GM20000 (cell line): ENCODE results near the gene TGIF2.

Experiments used
- DNase-seq: peaks from one replicate; pipeline ENCODE4 v3.0.0; 2012; ENCODE audit warnings: low spot score
- CTCF ChIP-seq: IDR thresholded peaks from 2 replicates; pipeline ENCODE4 v1.5.1; 2012; ENCODE audit warnings: mild to moderate bottlenecking, control low read depth; ENCODE audit errors: extremely low read depth, missing control alignments

TGIF2 gene

GRCh38 chr20:36565520-36565919 is 7.9 kb upstream of the TGIF2 start:
- TF ChIP-seq CTCF: no peak
- DNase-seq: no peak

- no peak for DNase-seq
- TF ChIP-seq CTCF: no peak
Measured at GRCh38 chr20:36569847-36570429, 3.5 kb upstream of the TGIF2 start.

- TF ChIP-seq CTCF: no peak
- DNase-seq: no peak
Measured at GRCh38 chr20:36571564-36572504, 1.6 kb upstream of the TGIF2 start.

GRCh38 chr20:36572701-36573102 is 695 bp upstream of the TGIF2 start:
- DNase-seq: peak; percentile 66
- no peak for TF ChIP-seq CTCF

- no peak for TF ChIP-seq CTCF
- DNase-seq: peak; percentile 79
Measured at GRCh38 chr20:36573798-36574365, 485 bp downstream of the TGIF2 start.

GRCh38 chr20:36574366-36575135 is 1.2 kb downstream of the TGIF2 start:
- no peak for TF ChIP-seq CTCF
- peak; percentile 57 for DNase-seq
